SK-N-SH treated with all-trans-retinoic acid at 6 μM for 48 hours (cell line): ENCODE measurements around the gene HSD17B8.

Source experiments
- ATAC-seq: fragments of 200-7000 bp; cut with Tn5 transposase; 3 replicates; pipeline ENCODE4 v1.9.1; 2020; ENCODE audit warnings: mild to moderate bottlenecking, moderate library complexity
- ARNTL ChIP-seq: fragments of 450-650 bp; formaldehyde crosslinking; IDR thresholded peaks from 2 replicates; pipeline ENCODE4 v1.5.0; 2020; ENCODE audit warnings: low read depth, mild to moderate bottlenecking, moderate library complexity, borderline replicate concordance
- BACH2 ChIP-seq: fragments of 250-450 bp; sonication (Bioruptor Pico); IDR thresholded peaks from 2 replicates; pipeline ENCODE4 v1.9.0; 2021; ENCODE audit warnings: mild to moderate bottlenecking, borderline replicate concordance
- ESRRG ChIP-seq: fragments of 250-450 bp; sonication (Bioruptor Pico); IDR thresholded peaks from 2 replicates; pipeline ENCODE4 v1.6.1; 2021; ENCODE audit warnings: mild to moderate bottlenecking
- GLIS3 ChIP-seq: fragments of 250-450 bp; sonication (Bioruptor Pico); IDR thresholded peaks from 2 replicates; pipeline ENCODE4 v1.5.0; 2020; ENCODE audit warnings: mild to moderate bottlenecking, moderate library complexity
- ISL1 ChIP-seq: fragments of 250-450 bp; sonication (Bioruptor Pico); IDR thresholded peaks from 2 replicates; pipeline ENCODE4 v2.1.2; 2022; ENCODE audit warnings: mild to moderate bottlenecking, moderate library complexity
- OSR1 ChIP-seq: fragments of 250-450 bp; sonication (Bioruptor Pico); IDR thresholded peaks from 2 replicates; pipeline ENCODE4 v1.8.0; 2022; ENCODE audit warnings: moderate library complexity, mild to moderate bottlenecking, inconsistent platforms
- PPARA ChIP-seq: fragments of 250-450 bp; sonication (Bioruptor Pico); IDR thresholded peaks from 2 replicates; pipeline ENCODE4 v1.5.0; 2020; ENCODE audit warnings: mild to moderate bottlenecking, borderline replicate concordance
- RARB ChIP-seq: fragments of 250-450 bp; sonication (Bioruptor Pico); IDR thresholded peaks from 2 replicates; pipeline ENCODE4 v1.8.0; 2021; ENCODE audit warnings: mild to moderate bottlenecking, moderate library complexity
- SNAI2 ChIP-seq: fragments of 250-450 bp; sonication (Bioruptor Pico); IDR thresholded peaks from 2 replicates; pipeline ENCODE4 v1.5.0; 2020; ENCODE audit warnings: mild to moderate bottlenecking, moderate library complexity
- TCF4 ChIP-seq: fragments of 250-450 bp; sonication (Bioruptor Pico); IDR thresholded peaks from 2 replicates; pipeline ENCODE4 v1.8.0; 2021; ENCODE audit warnings: mild to moderate bottlenecking, moderate library complexity, borderline replicate concordance
- ZFP3 ChIP-seq: fragments of 250-450 bp; sonication (Bioruptor Pico); IDR thresholded peaks from 2 replicates; pipeline ENCODE4 v1.5.0; 2020; ENCODE audit warnings: mild to moderate bottlenecking, moderate library complexity
- ZFP30 ChIP-seq: fragments of 450-650 bp; formaldehyde crosslinking; IDR thresholded peaks from 2 replicates; pipeline ENCODE4 v1.5.0; 2022; ENCODE audit warnings: mild to moderate bottlenecking, moderate library complexity
- ZNF565 ChIP-seq: fragments of 450-650 bp; formaldehyde crosslinking; conservative IDR thresholded peaks from 2 replicates; pipeline ENCODE4 v1.5.0; 2020; ENCODE audit warnings: low read depth, mild to moderate bottlenecking, moderate library complexity
- ZNF70 ChIP-seq: fragments of 450-650 bp; formaldehyde crosslinking; IDR thresholded peaks from 2 replicates; pipeline ENCODE4 v1.5.0; 2020; ENCODE audit warnings: mild to moderate bottlenecking, moderate library complexity
- ZNF8 ChIP-seq: fragments of 450-650 bp; formaldehyde crosslinking; IDR thresholded peaks from 2 replicates; pipeline ENCODE4 v1.5.0; 2020; ENCODE audit warnings: mild to moderate bottlenecking, moderate library complexity
- TF ChIP-seq, protein P1 (sequence below): fragments of 250-450 bp; sonication (Bioruptor Pico); IDR thresholded peaks from 2 replicates; pipeline ENCODE4 v1.8.0; 2020; ENCODE audit warnings: mild to moderate bottlenecking, moderate library complexity, borderline replicate concordance
- TF ChIP-seq, protein P2 (sequence below): fragments of 250-450 bp; sonication (Bioruptor Pico); IDR thresholded peaks from 2 replicates; pipeline ENCODE4 v1.8.0; 2021; ENCODE audit warnings: low read depth, mild to moderate bottlenecking, moderate library complexity, borderline replicate concordance
- TF ChIP-seq, protein P3 (sequence below): fragments of 250-450 bp; sonication (Bioruptor Pico); IDR thresholded peaks from 2 replicates; pipeline ENCODE4 v1.5.1; 2020; ENCODE audit warnings: low read depth, mild to moderate bottlenecking, moderate library complexity
- TF ChIP-seq, protein P4 (sequence below): fragments of 250-450 bp; sonication (Bioruptor Pico); IDR thresholded peaks from 2 replicates; pipeline ENCODE4 v1.5.0; 2020; ENCODE audit warnings: mild to moderate bottlenecking, moderate library complexity
- TF ChIP-seq, protein P5 (sequence below): fragments of 250-450 bp; sonication (Bioruptor Pico); IDR thresholded peaks from 2 replicates; pipeline ENCODE4 v1.5.1; 2021; ENCODE audit warnings: mild to moderate bottlenecking, moderate library complexity

The HSD17B8 gene

DNA sequence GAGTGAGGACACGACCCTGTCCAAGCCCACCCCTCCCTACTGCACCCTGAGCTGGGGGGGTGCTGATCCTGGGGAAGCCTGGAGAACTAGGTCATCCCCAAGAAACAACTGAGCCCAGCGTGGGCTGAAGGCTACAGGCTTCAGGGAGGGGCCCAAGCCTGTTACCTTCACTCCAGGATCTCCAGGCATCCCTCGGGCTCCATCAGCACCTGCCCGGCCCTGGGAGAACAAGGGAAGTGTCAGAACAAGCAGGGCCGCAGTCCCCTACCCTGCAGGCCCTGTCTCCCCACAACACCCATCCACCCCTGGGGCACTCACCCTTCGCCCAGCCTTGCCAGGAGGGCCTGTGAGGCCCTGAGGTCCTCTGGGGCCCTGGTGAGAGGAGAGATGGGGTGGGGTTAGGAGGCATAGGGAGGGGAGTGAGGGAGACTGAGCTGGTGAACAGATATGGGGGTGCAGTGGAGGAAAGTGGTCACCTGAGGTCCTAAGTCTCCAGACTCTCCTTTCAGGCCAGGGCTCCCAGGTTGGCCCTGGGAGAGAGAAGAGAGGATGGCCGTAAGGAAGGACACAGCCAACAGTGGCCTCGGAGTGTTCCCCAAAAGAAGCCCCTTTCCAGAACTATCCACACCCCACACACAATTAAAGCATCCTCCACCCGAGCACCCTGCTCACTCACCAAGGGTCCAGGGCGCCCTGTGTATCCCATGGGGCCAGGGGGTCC, 25.5 kb upstream of the HSD17B8 start (continued):
- TF ChIP-seq, protein P1, sequence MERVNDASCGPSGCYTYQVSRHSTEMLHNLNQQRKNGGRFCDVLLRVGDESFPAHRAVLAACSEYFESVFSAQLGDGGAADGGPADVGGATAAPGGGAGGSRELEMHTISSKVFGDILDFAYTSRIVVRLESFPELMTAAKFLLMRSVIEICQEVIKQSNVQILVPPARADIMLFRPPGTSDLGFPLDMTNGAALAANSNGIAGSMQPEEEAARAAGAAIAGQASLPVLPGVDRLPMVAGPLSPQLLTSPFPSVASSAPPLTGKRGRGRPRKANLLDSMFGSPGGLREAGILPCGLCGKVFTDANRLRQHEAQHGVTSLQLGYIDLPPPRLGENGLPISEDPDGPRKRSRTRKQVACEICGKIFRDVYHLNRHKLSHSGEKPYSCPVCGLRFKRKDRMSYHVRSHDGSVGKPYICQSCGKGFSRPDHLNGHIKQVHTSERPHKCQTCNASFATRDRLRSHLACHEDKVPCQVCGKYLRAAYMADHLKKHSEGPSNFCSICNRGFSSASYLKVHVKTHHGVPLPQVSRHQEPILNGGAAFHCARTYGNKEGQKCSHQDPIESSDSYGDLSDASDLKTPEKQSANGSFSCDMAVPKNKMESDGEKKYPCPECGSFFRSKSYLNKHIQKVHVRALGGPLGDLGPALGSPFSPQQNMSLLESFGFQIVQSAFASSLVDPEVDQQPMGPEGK (CRISPR knock-in tag): no peak

DNA sequence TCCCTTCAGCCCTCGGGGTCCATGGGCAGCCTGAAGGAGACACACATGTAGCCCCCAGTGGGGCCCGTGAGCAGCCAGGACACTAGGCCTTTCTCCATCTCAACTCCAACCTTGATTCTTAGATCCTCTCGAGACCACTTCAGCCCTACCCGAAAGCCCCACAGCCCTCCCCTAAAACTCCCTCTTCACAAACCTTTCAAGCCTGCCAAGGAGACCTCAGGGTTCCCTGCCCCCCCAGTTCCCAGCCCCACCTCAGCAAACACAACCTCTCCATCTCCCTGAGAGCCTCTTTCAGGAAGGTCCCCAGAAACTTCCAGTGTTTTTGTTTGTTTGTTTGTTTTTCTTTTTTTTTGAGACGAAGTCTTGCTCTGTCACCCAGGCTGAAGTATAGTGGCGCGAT, 23.3 kb upstream of the HSD17B8 start:
- ATAC-seq: no peak
- no peak for TF ChIP-seq RARB (CRISPR knock-in tag)
- TF ChIP-seq ISL1: no peak
- TF ChIP-seq ZNF70: no peak
- TF ChIP-seq, protein P2, sequence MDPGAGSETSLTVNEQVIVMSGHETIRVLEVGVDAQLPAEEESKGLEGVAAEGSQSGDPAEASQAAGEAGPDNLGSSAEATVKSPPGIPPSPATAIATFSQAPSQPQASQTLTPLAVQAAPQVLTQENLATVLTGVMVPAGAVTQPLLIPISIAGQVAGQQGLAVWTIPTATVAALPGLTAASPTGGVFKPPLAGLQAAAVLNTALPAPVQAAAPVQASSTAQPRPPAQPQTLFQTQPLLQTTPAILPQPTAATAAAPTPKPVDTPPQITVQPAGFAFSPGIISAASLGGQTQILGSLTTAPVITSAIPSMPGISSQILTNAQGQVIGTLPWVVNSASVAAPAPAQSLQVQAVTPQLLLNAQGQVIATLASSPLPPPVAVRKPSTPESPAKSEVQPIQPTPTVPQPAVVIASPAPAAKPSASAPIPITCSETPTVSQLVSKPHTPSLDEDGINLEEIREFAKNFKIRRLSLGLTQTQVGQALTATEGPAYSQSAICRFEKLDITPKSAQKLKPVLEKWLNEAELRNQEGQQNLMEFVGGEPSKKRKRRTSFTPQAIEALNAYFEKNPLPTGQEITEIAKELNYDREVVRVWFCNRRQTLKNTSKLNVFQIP: no peak
- TF ChIP-seq GLIS3 (CRISPR knock-in tag): no peak
- TF ChIP-seq TCF4 (CRISPR knock-in tag): no peak
- no peak for TF ChIP-seq BACH2
- TF ChIP-seq ESRRG (CRISPR knock-in tag): no peak

DNA sequence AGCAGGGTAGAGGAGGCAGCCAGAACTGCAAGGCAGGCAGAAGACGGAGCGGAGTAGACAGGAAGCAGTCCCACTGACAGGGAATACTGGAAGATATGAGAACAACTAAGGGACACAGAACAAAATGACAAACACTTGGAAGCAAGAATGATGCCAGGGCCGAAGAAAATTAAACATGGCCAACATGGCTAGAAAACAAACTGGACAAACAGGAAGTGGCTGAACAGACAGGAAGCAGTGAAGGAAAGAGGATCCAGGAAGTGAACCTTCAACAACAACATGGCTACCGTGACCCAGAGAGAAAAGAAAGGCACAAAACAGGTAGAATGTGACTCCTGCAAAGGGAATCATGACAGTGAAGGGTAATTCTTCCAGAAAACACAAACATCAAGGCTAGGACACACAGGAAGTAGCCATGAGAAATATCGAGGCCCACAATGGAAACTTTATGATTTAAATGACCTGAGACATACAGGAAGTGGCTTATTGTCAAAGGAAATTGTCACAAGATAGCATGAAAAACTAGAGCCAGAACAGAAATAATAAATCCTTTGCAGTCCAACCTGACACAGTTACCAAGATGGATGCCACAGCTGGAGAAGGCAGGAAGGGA, 21.3 kb upstream of the HSD17B8 start:
- ATAC-seq: no peak
- TF ChIP-seq, protein P2: no peak
- no peak for TF ChIP-seq ARNTL (CRISPR knock-in tag)
- no peak for TF ChIP-seq ZNF8 (CRISPR knock-in tag)
- TF ChIP-seq GLIS3 (CRISPR knock-in tag): no peak
- TF ChIP-seq ZFP30 (CRISPR knock-in tag): no peak
- TF ChIP-seq, protein P3, sequence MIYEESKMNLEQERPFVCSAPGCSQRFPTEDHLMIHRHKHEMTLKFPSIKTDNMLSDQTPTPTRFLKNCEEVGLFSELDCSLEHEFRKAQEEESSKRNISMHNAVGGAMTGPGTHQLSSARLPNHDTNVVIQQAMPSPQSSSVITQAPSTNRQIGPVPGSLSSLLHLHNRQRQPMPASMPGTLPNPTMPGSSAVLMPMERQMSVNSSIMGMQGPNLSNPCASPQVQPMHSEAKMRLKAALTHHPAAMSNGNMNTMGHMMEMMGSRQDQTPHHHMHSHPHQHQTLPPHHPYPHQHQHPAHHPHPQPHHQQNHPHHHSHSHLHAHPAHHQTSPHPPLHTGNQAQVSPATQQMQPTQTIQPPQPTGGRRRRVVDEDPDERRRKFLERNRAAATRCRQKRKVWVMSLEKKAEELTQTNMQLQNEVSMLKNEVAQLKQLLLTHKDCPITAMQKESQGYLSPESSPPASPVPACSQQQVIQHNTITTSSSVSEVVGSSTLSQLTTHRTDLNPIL (CRISPR knock-in tag): no peak
- no peak for TF ChIP-seq OSR1 (CRISPR knock-in tag)
- no peak for TF ChIP-seq RARB (CRISPR knock-in tag)
- no peak for TF ChIP-seq PPARA (CRISPR knock-in tag)
- TF ChIP-seq TCF4 (CRISPR knock-in tag): no peak
- TF ChIP-seq ZNF565: no peak
- TF ChIP-seq, protein P4, sequence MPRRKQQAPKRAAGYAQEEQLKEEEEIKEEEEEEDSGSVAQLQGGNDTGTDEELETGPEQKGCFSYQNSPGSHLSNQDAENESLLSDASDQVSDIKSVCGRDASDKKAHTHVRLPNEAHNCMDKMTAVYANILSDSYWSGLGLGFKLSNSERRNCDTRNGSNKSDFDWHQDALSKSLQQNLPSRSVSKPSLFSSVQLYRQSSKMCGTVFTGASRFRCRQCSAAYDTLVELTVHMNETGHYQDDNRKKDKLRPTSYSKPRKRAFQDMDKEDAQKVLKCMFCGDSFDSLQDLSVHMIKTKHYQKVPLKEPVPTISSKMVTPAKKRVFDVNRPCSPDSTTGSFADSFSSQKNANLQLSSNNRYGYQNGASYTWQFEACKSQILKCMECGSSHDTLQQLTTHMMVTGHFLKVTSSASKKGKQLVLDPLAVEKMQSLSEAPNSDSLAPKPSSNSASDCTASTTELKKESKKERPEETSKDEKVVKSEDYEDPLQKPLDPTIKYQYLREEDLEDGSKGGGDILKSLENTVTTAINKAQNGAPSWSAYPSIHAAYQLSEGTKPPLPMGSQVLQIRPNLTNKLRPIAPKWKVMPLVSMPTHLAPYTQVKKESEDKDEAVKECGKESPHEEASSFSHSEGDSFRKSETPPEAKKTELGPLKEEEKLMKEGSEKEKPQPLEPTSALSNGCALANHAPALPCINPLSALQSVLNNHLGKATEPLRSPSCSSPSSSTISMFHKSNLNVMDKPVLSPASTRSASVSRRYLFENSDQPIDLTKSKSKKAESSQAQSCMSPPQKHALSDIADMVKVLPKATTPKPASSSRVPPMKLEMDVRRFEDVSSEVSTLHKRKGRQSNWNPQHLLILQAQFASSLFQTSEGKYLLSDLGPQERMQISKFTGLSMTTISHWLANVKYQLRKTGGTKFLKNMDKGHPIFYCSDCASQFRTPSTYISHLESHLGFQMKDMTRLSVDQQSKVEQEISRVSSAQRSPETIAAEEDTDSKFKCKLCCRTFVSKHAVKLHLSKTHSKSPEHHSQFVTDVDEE (CRISPR knock-in tag): no peak
- TF ChIP-seq SNAI2 (CRISPR knock-in tag): no peak

DNA sequence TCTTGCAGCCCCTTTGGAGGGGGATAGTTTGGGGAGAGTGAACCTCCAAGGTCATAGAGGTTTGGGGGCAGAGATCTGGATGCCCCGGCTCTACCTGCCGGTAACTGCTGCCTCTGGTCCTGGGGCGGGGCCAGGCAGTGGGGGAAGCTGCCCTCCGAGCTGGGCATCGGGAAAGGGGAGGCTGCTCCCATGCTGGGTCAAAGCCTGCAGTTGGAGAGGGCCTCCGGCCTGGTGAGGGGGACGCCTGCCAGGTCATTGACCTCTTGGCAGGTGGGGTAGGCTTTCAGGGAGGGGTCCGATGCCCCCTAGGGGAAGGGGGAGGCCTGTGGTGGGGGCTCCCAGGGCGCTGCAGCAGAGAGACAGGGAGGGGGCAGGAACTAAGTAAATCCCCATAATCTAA, 19.3 kb upstream of the HSD17B8 start:
- TF ChIP-seq ZNF70 (no peak), ZFP30 (CRISPR knock-in tag) (no peak), OSR1 (CRISPR knock-in tag) (no peak), ESRRG (CRISPR knock-in tag) (no peak), ZFP3 (CRISPR knock-in tag) (no peak), ZNF8 (CRISPR knock-in tag) (no peak)
- TF ChIP-seq, protein P3 (CRISPR knock-in tag): no peak
- TF ChIP-seq, protein P5, sequence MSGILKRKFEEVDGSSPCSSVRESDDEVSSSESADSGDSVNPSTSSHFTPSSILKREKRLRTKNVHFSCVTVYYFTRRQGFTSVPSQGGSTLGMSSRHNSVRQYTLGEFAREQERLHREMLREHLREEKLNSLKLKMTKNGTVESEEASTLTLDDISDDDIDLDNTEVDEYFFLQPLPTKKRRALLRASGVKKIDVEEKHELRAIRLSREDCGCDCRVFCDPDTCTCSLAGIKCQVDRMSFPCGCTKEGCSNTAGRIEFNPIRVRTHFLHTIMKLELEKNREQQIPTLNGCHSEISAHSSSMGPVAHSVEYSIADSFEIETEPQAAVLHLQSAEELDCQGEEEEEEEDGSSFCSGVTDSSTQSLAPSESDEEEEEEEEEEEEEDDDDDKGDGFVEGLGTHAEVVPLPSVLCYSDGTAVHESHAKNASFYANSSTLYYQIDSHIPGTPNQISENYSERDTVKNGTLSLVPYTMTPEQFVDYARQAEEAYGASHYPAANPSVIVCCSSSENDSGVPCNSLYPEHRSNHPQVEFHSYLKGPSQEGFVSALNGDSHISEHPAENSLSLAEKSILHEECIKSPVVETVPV (CRISPR knock-in tag): no peak
- TF ChIP-seq, all 23 proteins: peak for 0
- no peak for ATAC-seq
